NCI-H524 (cell line): ENCODE results near the gene NSG2.

Experiments used
- DNase-seq, 2 experiments: peaks; one replicate each; lab custom pipeline; 2025; lab: John Stamatoyannopoulos, UW

NSG2 gene

DNA sequence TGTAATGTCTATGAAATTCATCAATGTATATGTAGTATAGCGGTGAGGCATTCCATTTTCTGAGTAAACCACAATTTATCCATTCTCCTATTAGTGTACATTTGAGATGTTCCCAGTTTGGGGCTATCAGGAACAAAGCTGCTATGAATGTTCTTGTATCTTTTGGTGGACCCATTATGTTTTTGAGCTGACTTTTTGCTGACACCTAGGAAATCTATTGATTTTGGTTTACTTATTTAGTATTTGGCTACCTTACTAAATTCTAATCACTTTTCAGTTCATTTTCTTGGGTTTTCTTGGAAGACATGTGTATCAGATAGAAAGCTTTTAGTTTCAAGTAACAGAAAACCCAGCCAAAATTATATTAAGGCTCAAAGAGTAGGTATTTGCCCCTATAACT, 13.7 kb downstream of the NSG2 start:
- no peak for DNase-seq

DNA sequence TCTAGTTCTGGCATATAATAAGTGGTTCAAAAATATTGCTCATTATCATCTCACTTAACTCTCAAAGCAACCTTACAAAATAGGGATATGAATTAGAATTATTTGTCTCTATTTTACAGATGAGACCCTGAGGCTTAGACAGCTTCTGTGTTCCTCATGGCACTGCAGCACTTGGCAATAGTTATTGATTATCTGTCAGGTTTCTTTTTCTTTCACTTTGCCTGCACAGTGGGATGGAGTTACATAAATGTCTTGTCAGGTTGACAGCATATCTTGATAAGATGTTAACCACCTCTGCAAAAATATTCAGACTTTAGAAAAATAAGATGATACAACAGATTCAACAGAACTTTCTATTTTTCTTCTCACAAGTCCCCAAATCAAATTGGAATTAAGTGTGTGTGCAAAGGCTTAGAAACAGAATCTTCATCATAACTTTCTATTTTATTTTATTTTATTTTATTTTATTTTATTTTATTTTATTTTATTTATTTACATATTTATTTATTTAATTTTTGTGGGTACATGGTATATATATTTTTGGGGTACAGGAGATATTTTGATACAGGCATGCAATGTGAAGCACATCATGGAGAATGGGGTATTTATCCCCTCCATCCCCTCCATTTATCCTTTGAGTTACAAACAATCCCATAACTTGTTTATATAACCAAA, 17.7 kb downstream of the NSG2 start:
- DNase-seq = no peak

DNA sequence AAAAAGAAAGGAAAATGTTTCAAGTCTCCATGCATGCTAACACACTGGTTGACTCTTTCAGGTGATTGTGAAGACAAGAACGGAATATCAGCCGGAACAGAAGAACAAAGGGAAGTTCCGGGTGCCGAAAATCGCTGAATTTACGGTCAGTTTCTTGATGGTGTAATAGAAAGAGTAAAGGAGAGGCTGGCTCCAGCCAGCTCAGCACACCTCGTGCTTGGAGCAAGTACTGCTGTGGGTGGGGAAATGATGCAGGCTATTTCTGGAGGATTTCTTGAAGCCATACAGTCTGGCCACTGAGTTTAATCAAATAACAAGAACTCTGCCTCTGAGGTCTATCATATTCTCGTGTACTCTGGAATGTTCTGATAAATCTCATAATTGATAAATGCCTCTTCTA, 18.7 kb downstream of the NSG2 start:
- no peak for DNase-seq

DNA sequence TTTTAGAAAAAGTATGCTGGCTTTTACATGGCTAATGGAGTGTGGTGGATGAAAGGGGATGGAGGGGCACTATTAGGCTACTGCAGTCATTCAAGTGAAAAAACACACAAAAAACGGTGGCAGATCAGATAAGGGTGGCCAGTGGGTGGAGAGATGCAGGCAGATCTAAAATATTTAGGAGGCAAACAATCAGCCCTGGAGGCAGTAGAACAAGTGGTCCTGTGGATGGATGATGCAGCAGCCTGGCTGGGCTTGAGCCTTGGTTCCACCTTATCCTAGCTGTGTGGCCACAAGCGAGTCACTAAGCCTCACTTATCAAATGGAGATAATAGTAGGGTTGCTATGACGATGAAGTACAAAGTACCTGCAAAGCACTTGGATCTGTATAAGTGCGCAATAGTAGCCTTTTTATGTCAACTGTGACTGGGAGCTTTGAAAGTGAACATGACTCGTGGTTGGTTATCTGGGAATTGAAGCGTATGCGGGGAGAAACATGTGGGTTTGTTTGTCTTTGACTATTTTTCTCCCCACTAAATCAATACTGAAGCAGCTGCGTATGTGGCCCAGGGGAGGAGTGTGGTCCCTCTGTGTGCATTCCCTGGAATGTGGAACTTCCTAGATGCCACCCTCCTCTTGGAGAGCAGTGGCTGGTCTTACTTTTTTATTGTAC, 20.2 kb downstream of the NSG2 start:
- no peak for DNase-seq

DNA sequence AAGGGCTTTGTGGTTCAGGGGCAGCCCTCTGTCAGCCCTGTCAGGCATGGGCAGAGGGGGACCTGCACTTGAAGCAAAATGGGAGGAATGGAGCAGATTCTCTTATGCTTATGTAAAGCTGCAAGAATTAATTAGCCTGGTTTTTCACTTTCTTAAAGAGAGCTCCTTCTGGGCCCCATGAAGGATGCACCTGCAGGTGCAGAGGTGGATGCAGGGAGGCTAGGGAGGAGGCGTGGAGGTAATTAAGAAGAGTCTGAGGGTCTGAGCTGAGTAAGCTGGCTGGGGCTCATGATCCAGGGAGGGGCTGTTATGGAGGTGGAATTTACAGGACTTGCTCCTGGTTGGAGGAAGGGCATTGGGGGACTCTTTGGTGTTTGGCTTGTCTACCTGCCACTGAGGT, 22.0 kb downstream of the NSG2 start:
- no peak for DNase-seq

DNA sequence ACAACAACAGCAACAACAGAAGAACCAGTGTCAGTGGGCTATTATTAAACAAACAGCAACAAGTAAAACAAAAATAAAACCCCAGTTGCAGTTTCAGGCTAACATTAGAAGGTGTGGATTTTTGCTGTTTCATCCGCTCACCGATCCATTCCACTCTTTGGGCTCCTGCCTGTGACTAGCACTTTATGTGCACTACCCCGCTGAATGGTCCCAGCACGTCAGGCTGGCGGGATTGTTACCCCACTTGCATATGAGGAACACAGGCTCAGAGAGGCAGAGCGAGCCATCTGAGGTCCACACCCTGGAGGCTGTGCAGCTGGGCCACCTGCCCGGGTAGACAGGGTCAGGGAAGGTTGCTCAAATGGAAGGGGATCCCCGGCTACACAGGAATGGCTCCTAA, 26.0 kb downstream of the NSG2 start:
- no peak for DNase-seq

DNA sequence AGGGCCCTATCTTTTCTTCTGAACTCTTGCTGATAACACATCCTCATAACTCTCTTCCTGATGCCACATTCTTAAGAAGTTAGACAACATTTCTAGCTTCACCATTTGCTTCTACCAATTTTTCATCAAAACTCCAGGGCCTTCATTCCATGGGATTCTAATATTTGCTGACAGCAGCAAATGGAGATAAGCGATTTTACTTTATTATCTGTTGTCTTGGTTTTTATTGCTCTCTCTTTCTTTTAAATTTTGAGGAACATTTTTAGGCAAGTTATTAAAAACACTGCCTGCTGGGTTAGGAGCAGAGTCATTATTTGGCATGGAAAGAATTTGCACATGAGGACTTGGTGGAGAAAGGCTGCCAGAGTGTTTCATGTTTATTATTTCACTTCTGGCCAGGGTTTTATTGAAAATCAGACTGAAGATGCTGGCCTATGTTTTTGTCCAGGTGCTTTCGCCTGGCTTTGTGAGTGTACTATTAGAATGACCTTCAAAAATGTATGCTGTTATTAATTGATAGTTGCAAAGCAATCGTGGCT, 27.7 kb downstream of the NSG2 start:
- no peak for DNase-seq

DNA sequence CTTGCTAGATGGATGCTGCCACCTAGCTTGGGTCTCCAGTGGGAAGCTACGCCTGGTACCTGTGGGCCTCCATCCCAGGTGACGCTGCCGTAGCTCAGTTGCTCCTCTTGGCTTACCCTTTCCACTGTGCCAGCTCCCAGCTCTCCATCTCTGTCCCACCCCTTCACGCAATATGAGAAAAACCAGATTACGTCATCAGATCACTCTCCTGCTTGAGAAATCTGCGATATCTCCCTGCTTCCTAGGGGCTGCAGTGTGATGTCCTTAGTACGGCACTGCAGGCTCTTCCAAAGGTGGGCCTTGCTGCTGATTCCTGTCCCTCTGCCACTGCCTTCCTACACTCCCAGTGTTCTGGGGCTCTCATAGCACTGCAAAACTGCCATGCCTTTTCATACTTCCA, 28.9 kb downstream of the NSG2 start:
- no peak for DNase-seq

DNA sequence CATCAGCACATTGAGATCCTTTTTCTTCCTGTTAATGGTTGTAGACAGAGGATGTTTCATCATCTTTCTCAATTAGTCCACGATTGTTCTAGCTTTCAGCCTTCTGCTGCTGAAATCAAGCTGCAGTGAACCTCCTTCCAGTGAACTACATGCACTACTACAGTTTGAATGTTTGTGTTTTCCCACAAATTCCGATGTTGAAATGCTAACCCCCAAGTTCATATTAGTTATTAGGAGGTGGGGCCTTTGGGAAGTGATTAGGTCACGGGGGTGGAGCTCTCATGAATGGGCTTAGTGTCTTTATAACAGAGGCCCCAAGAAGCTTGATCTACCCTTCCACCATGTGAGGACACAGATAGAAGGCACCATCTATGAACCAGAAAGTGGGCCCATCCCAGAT, 32.9 kb downstream of the NSG2 start:
- no peak for DNase-seq

DNA sequence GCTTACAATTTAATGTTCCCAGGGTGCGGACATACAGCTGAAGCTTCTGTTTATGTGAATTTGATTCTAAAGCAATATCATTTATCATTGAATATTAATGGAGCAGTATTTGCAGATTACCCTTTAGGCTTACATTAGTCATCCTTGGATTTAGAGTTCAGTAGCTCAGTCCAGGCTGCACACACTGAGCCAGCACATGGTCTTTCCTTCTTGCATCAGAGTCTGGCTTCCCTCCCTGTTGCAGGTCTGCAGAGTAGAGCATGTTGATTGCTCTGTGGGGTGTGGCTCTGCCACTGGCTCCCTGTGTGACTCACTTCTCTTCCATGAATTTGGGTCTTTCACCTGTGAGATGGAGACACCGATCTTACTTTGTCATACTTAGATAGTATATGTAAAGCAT, 36.8 kb downstream of the NSG2 start:
- no peak for DNase-seq

DNA sequence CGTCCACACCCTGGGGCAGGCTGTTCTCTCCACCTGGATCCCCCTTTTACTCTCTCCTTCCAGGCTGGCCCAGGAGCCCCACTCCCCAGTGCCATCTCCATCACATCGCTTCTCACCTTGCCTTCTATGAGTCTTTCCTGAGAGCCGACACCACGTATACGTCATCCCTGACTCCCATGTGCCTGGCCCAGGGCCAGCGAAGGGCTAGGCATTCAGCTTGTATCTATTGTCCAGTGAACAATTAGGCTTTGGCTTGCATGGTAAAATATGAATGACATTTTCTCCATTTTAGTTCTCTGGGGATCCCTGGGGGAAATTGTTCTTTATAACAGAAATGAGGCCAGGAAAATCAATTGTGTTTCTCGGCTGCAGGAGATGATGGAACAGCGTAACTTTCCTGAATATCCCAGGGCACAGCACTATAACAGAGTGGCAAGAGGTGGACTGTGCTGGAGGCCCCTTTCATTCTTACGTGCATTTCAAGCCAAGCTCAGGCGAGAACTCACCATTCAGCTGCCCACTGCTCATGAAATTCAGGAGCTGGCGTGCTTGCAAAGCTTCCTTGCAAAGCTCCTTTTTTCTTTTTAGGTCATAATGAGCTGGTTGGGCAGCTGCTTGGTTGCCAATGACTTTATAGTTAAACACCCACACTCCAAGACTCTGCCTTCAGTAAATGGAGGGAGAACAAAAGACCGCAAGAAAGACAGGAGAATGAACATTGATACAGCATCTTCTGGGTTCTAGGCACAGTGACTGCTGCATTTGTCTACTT, 37.7 kb downstream of the NSG2 start:
- DNase-seq = no peak

DNA sequence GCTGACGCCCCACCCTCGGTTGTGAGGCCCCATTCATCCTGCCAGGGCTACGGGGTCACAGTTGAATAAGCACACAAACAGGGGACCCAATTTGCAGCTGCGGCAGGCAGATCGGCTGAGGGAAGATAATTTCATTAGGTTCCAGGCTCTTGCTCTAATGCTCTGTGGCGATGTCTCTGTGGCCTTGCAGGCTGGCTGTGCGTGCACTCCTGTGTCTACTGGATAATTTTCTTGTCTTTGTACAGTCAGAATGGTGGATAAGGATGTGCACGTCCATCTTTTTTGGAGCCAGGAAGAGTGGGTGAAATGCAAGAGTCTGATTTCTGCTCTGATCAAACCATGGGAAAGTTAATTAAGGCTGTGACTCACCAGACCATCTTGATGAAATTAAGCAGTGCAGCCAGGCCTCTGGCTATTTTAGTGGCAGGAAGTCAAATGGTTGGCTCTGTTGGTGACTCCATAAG, 39.2 kb downstream of the NSG2 start:
- DNase-seq = no peak

DNA sequence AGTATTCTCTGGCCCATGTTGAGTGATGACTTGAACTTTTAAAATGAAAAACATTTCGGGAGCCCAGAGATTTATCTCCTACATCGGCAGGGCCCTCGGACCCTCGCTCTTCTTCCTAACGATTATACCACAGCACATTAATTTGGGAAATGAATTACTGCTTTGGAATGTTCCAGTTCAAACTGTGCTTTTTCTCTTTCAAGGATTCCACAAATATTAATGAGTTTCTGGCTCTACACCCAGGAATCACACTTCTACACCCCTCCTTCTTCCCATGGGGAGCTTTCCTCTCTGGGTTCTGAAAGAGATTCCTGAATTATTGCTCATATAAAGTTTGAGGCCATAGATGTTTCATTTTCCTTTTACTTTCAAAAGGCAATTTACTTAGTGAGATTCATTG, 41.2 kb downstream of the NSG2 start:
- no peak for DNase-seq

DNA sequence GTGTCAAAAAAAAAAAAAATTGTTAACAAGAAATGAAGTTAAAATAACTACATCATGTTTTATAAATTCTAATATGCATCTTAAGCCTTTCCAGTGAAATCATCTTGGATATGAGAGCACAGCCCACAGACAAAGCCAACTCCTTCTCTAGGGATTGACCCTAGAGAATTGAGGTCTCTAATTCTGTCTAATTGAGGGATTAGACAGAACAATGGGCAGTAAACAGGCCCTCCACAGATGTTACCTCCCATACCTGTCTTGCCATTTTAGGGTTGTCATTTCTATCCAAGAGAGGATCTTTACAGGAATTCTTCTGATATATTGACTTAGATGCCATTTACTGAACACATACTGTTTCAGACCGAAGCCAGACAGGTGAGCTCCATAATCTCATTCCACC, 42.3 kb downstream of the NSG2 start:
- peak in 1 of 2 experiments; percentile 1 for DNase-seq

DNA sequence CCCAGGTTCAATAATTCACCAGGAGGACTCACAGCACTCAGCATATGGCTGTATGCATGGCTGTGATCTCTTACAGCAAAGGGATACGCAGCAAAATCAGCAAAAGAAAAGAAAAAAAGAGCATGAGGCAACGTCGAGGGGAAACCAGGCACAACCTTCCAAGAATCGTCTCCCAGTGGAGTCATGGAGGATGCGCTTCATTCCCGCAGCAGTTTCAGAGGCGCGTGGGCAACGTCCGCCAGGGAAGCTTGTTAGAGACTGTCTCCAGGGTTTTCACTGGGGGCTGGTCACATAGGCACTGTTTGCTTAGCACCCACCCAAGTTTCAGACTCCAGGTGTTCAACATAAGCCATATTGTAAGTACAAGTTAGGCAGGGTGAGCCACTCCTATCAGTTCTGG, 44.6 kb downstream of the NSG2 start:
- DNase-seq = no peak

DNA sequence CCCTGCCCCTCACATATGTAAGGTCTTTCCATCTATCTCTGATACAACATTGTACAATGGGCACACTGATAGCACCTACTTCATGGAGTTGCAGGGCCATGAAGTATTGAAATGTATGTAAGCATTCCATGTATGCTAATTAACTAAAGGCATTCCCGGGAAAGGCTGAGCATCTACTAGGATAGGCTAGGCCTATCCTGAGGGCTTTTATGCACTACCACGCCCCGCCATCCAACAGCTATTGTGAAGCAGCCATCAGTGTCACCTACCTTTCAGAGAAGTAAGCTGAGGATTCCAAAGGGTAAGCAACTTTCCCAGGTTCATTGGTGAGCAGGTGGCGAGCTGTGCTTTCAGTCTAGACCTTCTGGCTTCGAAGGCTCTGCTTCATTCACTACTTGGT, 47.6 kb downstream of the NSG2 start:
- no peak for DNase-seq

DNA sequence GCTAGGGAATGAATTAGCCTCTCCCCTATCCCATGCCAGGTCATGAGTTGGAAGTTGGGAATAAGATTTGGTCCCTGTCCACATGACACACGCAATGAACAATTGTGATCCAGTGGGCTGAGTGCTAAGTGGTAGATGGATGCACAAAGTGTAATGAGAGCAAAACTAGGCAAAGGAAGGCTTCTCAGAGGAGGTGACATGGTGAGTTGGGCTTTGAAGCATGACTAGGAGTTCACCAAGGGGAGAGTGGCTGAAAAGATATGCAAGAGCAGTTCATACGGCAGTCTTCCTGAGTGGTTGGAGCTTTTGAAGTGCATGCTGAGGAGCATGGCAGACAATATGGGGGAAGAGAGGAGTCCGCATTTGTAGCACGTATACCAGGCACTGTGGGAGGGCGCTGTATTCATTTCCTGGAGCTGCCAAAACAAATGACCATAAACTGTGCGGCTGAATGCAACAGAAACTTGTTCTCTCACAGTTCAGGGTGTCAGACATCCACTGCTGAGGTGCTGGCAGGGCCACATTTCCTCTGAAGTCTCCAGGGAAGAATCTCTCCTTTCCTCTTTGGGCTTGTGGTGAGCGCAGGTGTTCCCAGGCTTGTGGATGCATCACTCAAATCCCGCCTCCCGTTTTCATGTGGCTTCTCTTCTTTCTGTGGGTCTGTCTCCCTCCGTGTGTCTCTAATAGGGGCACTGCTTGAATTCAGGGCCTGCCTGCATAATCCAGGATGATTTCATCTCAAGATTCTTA, 49.5 kb downstream of the NSG2 start:
- no peak for DNase-seq

DNA sequence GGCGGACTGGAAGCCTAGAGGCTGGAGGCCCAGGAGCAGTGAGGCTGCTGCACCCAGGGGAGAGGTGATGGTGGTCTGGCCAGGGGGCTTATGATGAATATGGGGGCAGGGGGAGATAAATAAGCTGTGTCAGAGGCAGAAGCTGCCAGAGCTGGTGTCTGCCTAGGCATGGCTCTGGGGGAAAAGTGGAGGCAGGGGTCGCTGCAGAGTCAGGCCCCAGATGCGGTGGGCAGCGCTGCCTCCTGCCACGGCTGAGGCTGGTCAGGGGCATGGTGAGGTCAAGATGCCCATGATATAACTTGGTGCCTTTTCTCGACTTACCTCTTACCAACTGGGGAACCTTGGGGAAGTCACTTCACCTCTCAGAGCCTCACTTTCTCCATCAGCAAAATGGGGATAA, 51.1 kb downstream of the NSG2 start:
- DNase-seq = no peak

DNA sequence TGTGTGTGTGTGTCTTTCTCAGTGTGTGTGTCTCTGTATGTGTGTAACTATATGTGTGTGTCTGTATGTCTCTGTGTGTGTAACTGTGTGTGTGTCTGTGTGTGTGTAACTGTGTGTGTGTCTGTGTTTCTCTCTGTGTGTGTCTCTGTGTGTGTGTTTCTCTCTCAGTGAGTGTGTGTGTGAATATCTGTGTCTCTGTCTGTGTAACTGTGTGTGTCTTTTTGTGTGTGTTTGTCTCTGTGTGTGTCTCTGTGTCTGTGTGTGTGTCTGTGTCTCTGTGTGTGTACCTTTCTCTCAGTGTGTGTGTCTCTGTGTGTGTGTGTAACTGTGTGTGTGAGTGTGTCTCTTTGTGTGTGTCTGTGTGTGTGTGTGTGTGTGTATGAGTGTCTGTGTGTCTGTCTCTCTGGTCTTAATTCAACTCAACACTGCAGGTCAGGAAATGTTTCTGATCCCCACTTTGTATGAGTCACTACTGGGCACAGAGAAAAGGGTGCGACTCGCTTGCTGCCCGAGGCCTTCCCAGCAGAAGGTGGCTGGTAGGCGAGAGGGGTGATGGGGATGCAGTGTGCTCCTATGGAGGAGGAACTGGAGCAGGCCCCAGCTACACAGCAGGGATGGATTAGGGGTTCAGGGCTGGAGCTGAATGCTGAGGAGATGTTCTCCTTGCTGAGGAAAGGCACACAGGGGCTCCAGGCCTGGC, 52.1 kb downstream of the NSG2 start:
- DNase-seq = no peak

DNA sequence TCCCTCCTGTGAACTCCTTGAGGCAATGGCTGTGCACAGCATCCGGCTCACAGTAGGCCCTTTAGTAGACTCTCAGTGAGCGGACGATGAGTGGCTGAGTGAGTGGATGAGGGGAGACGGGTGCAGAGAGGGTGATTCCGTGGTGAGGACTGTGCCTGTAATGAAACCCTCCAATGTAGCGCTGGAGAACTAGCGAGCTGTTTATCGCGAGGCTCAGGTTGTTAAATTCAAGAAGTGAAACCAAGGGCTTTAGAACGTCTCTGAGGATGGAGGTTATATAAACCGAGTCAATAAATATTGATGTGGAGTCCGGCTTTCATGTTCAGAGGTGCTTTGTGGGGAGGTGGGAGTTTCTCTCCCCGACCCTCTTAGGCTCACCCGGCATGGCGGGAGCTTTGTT, 53.2 kb downstream of the NSG2 start:
- DNase-seq = no peak

DNA sequence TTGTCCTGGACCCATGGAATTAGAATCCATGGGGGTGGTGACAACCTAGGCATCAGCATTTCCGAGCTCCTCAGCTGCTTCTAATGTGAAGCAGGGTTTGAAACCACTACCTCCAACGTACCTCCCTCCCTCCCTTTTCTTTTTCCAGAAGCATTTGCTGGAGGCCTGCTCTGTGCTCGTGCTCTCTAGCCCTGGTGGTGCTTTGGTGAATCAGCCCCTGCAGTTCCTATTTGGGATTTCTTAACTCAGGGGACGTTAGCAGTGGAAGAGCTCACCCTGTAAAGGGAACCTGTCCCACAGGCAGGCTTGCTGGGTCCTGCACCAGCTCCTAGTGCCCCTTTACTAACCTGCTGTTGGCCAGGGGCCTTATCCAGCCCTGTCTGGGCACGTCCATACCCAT, 55.0 kb downstream of the NSG2 start:
- no peak for DNase-seq
